AG09309 (cell line): ENCODE results near the gene TWIST1.

Experiments used
- DNase-seq: peaks from one replicate; pipeline ENCODE4 v3.0.0-alpha.2; 2010; ENCODE audit warnings: low read depth
- H3K4me3 ChIP-seq: 2 replicates; pipeline ENCODE4 v1.5.1; 2011; ENCODE audit warnings: mild to moderate bottlenecking, low read depth, low read length, moderate library complexity; ENCODE audit not compliant: control insufficient read depth
- TF ChIP-seq, protein P1 (sequence below): IDR thresholded peaks from 2 replicates; pipeline ENCODE4 v1.5.1; 2011; ENCODE audit warnings: mild to moderate bottlenecking, low read depth, low read length, inconsistent platforms; ENCODE audit not compliant: insufficient read depth, control insufficient read depth; ENCODE audit errors: missing control alignments

Gene TWIST1

DNA sequence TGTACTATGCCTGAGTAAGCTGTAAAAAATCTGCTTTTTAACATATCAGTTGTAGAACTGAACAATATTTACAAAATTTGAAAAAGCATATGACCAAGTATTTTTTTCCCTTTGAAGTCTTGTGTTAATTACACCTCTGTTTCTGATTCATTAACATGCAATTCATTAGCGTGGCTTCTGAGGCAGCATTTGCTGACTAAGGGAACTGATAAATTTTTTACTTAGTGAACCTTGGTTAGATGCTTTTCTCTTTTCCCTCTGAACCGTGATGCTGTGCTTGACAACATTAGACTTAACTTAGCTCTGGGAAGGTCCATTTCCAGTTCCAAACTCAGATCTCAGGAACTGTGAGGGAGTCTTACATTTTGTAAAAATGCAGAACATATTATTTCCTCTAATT lies 28.1 kb downstream of the TWIST1 start:
- no peak overlapping the region for H3K4me3 ChIP-seq
- TF ChIP-seq, protein P1, sequence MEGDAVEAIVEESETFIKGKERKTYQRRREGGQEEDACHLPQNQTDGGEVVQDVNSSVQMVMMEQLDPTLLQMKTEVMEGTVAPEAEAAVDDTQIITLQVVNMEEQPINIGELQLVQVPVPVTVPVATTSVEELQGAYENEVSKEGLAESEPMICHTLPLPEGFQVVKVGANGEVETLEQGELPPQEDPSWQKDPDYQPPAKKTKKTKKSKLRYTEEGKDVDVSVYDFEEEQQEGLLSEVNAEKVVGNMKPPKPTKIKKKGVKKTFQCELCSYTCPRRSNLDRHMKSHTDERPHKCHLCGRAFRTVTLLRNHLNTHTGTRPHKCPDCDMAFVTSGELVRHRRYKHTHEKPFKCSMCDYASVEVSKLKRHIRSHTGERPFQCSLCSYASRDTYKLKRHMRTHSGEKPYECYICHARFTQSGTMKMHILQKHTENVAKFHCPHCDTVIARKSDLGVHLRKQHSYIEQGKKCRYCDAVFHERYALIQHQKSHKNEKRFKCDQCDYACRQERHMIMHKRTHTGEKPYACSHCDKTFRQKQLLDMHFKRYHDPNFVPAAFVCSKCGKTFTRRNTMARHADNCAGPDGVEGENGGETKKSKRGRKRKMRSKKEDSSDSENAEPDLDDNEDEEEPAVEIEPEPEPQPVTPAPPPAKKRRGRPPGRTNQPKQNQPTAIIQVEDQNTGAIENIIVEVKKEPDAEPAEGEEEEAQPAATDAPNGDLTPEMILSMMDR = no peak
- no peak for DNase-seq

DNA sequence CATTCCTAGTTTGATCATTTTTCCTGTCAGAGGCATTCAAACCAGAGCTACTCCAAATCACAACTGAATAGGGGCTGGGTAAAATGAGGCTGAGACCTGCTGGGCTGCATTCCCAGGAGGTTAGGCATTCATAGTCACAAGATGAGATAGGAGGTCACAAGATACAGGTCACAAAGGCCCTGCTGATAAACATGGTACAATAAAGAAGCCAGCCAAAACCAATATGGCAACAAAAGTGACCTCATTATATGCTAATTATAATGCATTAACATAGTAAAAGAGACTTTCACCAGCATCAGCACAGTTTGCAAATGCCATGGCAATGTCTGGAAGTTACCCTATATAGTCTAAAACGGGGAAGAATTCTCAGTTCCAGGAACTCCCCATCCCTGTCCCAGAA lies 37.3 kb downstream of the TWIST1 start:
- no peak overlapping the region for H3K4me3 ChIP-seq
- TF ChIP-seq, protein P1 = no peak
- no peak for DNase-seq

DNA sequence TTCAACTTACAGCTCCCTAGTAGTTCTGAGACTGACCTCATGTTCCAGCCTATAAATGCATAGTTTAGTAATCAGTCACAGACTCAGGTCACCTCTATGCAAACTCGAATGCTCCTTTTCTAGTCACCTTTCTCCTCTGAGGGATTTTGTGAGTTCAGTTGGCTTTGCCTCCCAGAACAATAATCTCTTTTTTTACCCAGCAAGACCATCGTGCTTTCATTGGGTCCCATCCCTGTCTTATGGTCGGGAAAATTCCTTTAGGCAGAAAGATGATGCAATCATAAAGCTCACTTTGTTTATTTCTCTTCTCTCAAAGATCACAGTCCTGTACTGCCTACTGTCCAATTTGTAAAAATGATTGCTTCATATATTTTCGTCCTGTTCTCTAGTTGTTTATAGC lies 38.4 kb downstream of the TWIST1 start:
- TF ChIP-seq, protein P1 = no peak

DNA sequence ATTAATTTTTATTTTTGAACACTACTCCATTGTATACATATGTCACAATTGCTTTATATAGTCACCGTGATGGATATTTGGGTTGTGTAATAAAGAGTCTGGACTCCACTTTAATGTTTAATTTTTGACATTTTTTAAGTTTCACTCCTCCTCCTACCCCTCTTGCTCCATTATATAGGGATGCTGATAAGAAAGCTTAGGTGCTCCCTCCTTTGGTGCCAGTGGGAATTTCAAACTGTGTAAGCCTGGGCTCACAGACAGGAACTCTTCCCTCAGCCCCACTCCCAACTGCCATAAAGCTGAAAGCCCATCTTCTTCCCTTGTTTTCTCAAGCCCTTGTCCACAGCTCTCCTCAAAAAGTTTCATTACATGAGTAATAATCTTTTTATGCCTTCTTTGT lies 47.6 kb downstream of the TWIST1 start:
- TF ChIP-seq, protein P1 = peak; percentile 27
- H3K4me3 ChIP-seq = no peak overlapping the region
- DNase-seq = no peak

More for the DNA sequence above, 38.4 kb downstream of the TWIST1 start:
- peak; percentile 44 for DNase-seq
- no peak overlapping the region for H3K4me3 ChIP-seq

DNA sequence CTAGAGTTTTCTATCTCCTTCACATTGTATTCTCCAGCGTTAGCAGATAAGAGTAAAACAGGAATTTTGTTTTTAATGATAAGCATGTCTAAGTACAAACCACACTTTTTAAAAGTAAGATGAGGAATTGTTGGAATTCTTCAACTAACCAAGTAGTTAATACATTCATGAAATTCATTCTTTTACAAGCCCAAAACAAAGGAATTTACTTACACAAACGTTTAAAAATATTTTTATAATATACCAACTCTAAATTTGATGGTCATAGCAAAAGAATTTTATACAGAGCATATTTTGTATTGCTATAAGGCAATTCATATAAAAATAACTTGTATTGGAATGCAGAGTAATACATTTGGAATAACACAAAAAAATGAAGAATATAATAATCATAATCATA lies 51.3 kb downstream of the TWIST1 start:
- DNase-seq = no peak
- no peak overlapping the region for H3K4me3 ChIP-seq
- TF ChIP-seq, protein P1 = no peak
